MCF 10A (cell line): Measurements from ENCODE around the gene WDR76. TPM values are rescaled to one million over a fixed set of nuclear protein-coding genes. Genes with fewer than 3 reads are reported as not detected.
A peak's percentile ranks its signal among the peaks of the same experiment; 100 is the strongest.
"Not testable (repeated sequence)": the region's sequence is repeated elsewhere in the genome, so short reads cannot be mapped to it uniquely, and the experiment has no call there.

ENCODE experiments used
- BruUV-seq: library from RNA; stranded (reverse); fragments of 400-500 nt; replicated peaks from 2 replicates; lab custom pipeline; 2021; lab: Mats Ljungman, UMichigan
- CTCF ChIA-PET: fragments of 300-600 bp; sonication (Branson Sonifier 250); formaldehyde crosslinking; extraction: SDS; loops from one replicate; lab custom pipeline; 2021; ENCODE audit warnings: antibody characterized with exemption, inconsistent platforms; lab: Yijun Ruan, JAX
- POLR2A ChIA-PET: fragments of 300-600, 350-650 bp; sonication (Branson Sonifier 250); formaldehyde crosslinking; extraction: SDS; loops from one replicate; lab custom pipeline; 2020; ENCODE audit warnings: antibody characterized with exemption, inconsistent platforms; lab: Yijun Ruan, JAX
- DNase-seq: peaks from one replicate; pipeline ENCODE4 v3.0.0-alpha.2; 2018; ENCODE audit not compliant: unreplicated experiment
- H3K27ac Mint-ChIP-seq: one replicate; pipeline ENCODE4 v1.8.0; 2022; ENCODE audit warnings: mild to moderate bottlenecking, low read depth, mixed read lengths; ENCODE audit not compliant: unreplicated experiment
- H3K27me3 Mint-ChIP-seq: one replicate; pipeline ENCODE4 v1.8.0; 2022; ENCODE audit warnings: mixed read lengths; ENCODE audit not compliant: insufficient read depth, unreplicated experiment
- H3K36me3 Mint-ChIP-seq: one replicate; pipeline ENCODE4 v1.8.0; 2022; ENCODE audit warnings: mild to moderate bottlenecking, moderate library complexity, mixed read lengths; ENCODE audit not compliant: insufficient read depth, unreplicated experiment
- H3K4me1 Mint-ChIP-seq: one replicate; pipeline ENCODE4 v1.8.0; 2022; ENCODE audit warnings: mixed read lengths; ENCODE audit not compliant: insufficient read depth, unreplicated experiment
- H3K4me3 Mint-ChIP-seq: one replicate; pipeline ENCODE4 v1.8.0; 2022; ENCODE audit warnings: mild to moderate bottlenecking, moderate library complexity, mixed read lengths; ENCODE audit not compliant: unreplicated experiment
- H3K9me3 Mint-ChIP-seq: one replicate; pipeline ENCODE4 v1.8.0; 2022; ENCODE audit warnings: mixed read lengths; ENCODE audit not compliant: unreplicated experiment
- intact Hi-C: fragments of 100-400 bp; cut with micrococcal nuclease; formaldehyde crosslinking; loops from 2 replicates; pipeline ENCODE4 v1.14.1; 2022
- total RNA-seq: library from RNA; stranded (reverse); gene quantifications from 2 replicates; pipeline ENCODE4 v1.2.3, GENCODE V29; 2022
- TF ChIP-seq, protein P1 (sequence below): fragments of 200-600 bp; IDR thresholded peaks from one replicate; pipeline ENCODE4 v1.8.0; 2022; ENCODE audit warnings: antibody characterized with exemption, mild to moderate bottlenecking; ENCODE audit not compliant: unreplicated experiment

The WDR76 gene
- total RNA-seq, 1 experiment from 2014 or later: 6.9 TPM

DNA sequence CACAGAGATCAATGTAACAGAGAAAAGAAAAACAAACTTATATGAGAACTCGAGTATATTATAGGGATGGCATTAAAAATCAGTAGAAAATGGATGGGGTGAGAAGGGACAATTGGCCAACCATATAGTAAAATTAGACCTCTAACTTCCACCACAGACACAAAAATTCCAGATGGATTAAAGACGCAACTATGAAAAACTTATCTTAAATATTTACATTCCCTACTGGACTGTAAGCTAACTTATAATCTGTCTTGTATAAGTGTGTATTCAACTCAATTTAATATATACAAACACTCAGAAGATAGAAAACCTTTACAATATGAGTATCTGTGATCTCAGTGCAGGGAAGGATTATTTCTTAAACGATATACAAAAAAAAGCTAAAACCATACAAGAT is 5.3 kb upstream of the WDR76 start:
- no peak overlapping the region for H3K27ac Mint-ChIP-seq
- ChIA-PET POLR2A (interaction anchor here (1.2 to 8.7 kb wide), 3 partner anchors 10 to 28 kb away, joined by 3 to 99 read pairs (median 4); partner anchors contain the start of genes HYPK and SERINC4), CTCF (interaction anchor here (1.0 to 2.1 kb wide), 2 partner anchors 24 to 51 kb away, joined by 4 read pairs; no protein-coding TSS in a partner anchor)
- no peaks in the 10 kb centered on the region for H3K27me3 Mint-ChIP-seq
- no TSS peak for BruUV-seq
- DNase-seq: no peak
- TF ChIP-seq, protein P1, sequence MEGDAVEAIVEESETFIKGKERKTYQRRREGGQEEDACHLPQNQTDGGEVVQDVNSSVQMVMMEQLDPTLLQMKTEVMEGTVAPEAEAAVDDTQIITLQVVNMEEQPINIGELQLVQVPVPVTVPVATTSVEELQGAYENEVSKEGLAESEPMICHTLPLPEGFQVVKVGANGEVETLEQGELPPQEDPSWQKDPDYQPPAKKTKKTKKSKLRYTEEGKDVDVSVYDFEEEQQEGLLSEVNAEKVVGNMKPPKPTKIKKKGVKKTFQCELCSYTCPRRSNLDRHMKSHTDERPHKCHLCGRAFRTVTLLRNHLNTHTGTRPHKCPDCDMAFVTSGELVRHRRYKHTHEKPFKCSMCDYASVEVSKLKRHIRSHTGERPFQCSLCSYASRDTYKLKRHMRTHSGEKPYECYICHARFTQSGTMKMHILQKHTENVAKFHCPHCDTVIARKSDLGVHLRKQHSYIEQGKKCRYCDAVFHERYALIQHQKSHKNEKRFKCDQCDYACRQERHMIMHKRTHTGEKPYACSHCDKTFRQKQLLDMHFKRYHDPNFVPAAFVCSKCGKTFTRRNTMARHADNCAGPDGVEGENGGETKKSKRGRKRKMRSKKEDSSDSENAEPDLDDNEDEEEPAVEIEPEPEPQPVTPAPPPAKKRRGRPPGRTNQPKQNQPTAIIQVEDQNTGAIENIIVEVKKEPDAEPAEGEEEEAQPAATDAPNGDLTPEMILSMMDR: no peak
- intact Hi-C loops: no loop called here
- H3K9me3 Mint-ChIP-seq: no peaks in the 10 kb centered on the region
- H3K4me3 Mint-ChIP-seq: peak overlapping the region; percentile 6
- peaks cover 43% of the 10 kb centered on the region for H3K36me3 Mint-ChIP-seq
- H3K4me1 Mint-ChIP-seq: peaks cover 20% of the 10 kb centered on the region

DNA sequence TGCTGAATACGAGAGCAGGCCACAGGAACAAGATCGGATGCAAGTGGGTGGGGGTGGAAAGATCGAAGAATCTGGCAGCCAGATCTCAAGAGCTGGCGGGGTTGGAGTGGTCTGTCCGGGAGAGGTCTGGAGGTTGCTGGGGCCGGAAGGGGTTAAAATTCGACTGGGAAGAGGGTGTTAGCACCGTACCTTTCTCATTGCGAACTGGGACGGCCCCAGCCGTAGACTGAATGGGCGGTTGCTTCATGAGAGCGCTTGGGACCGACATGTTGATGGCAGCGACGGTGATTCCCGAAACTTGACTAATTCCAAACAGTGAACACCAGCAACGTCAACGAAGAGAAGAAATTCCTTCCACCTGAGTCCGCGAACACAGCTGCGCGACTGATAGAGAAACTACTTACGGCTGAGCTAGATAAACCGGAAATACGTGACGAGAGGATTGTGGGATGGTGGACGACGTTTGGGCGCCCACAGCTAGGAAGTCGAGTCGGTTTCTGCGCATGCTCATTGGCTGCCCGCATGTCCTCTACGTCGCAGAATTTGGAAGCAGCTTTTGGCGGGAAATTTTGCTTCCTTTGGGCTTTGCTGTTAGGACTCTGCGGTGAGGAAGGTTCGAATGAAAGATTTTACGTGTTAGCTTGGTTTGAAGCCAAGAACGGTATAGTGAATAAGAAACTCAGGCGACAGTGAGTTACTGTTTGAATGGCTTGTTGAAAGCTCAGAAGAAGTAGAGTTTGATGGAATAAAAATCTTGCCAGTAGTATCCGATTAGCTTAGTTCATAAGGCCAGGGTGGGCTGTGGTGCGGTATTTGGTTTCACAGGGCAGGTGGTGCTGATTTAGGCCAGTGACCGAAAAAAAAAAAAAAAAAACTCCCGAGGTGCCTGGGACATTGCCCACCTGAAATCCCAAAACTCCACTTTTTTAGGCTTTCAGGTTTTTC is 2.2 kb upstream of the WDR76 start, which contains the start of gene MFAP1:
Gene MFAP1, minus strand, starts transcription at position 389 of the 945 bp plus-strand sequence. Its CDS starts 121 bp downstream, at position 268.
- TF ChIP-seq, protein P1: no peak
- ChIA-PET CTCF (interaction anchor here (0.6 to 1.0 kb wide), 5 partner anchors 9 to 345 kb away, joined by 3 to 4 read pairs (median 3); no protein-coding TSS in a partner anchor), POLR2A (interaction anchor here (0.6 to 8.7 kb wide), 21 partner anchors 13 to 888 kb away, joined by 3 to 99 read pairs (median 3); partner anchors contain the start of genes CTDSPL2, ELL3, HYPK and SERF2)
- Mint-ChIP-seq H3K27me3 (no peaks in the 10 kb centered on the region), H3K27ac (peak within 1 kb of the TSS; percentile 99), H3K4me1 (peaks cover 20% of the 10 kb centered on the region), H3K9me3 (no peaks in the 10 kb centered on the region), H3K36me3 (peaks cover 29% of the 10 kb centered on the region), H3K4me3 (peak within 1 kb of the TSS; percentile 100)
- intact Hi-C loops: no loop called here
- DNase-seq: peak; percentile 95
- TSS peak; percentile 82 for BruUV-seq

DNA sequence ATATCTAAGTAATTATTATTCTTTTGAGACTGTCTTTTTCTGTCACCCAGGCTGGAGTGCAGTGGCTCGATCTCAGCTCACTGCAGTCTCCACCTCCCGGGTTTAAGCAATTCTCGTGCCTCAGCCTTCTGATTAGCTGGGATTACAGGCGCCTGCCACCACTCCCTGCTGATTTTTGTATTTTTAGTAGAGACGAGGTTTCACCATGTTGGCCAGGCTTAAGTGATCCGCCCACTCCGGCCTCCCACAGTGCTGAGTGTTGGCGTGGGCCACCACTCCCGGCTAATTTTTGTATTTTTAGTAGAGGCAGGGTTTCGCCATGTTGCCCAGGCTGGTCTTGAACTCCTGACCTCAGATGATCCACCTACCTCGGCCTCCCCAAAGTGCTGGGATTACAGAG is 1.5 kb upstream of the WDR76 start:
- DNase-seq, intact Hi-C loops, BruUV-seq, H3K9me3 Mint-ChIP-seq, H3K27me3 Mint-ChIP-seq, H3K27ac Mint-ChIP-seq: not testable (repeated sequence)
- Mint-ChIP-seq H3K4me3 (peak overlapping the region; percentile 84), H3K36me3 (peaks cover 29% of the 10 kb centered on the region), H3K4me1 (peaks cover 17% of the 10 kb centered on the region)
- POLR2A ChIA-PET: interaction anchor here (0.8 to 8.7 kb wide), 8 partner anchors 12 to 496 kb away, joined by 3 to 99 read pairs (median 4); partner anchors contain the start of genes HYPK and SERINC4
- CTCF ChIA-PET: interaction anchor here (0.6 to 1.0 kb wide), 3 partner anchors 9 to 346 kb away, joined by 3 to 4 read pairs (median 3); no protein-coding TSS in a partner anchor

DNA sequence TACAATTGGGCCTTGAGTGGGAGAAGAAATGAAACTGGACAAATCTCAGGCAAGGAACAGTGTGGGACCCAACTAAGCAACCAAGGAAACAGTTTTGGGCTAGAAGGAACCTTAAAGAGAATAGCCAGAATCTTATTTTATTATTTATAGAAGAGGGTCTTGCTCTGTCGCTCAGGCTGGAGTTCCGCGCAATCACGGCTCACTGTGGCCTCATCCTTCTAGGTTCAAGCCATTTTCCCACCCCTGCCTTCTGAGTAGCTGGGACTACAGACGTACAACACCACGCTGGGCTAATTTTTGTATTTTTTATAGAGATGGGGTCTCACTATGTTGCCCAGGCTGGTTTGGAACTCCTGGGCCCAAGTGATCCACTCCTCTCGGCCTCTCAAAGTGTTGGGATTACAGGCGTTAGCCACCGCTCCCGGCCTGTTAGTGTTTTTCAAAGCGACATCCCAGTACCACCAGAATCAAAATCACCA is 734 bp upstream of the WDR76 start:
- H3K4me3 Mint-ChIP-seq: peak overlapping the region; percentile 84
- BruUV-seq: no TSS peak
- DNase-seq: no peak

More for the DNA sequence above, 734 bp upstream of the WDR76 start:
- ChIA-PET CTCF (no interaction called here), POLR2A (interaction anchor here (1.1 to 8.7 kb wide), 4 partner anchors 10 to 49 kb away, joined by 3 to 99 read pairs (median 6); partner anchors contain the start of genes ELL3, HYPK and SERINC4)
- Mint-ChIP-seq H3K27ac (no peak overlapping the region), H3K36me3 (peaks cover 28% of the 10 kb centered on the region), H3K27me3 (no peaks in the 10 kb centered on the region), H3K9me3 (no peaks in the 10 kb centered on the region), H3K4me1 (peaks cover 16% of the 10 kb centered on the region)
- intact Hi-C loops: no loop called here
- TF ChIP-seq, protein P1: no peak
